Activated CD8-positive, alpha-beta memory T cell treated with anti-CD3 and anti-CD28 coated beads for 36 hours (primary cell): Measurements from ENCODE around the gene TMEM114. TPM values are rescaled to one million over a fixed set of nuclear protein-coding genes. Genes with fewer than 3 reads are reported as not detected.

Source experiments
- CTCF ChIA-PET: fragments of 350-600 bp; sonication (Branson Sonifier 250); formaldehyde crosslinking; loops from one replicate; lab custom pipeline; 2021; ENCODE audit warnings: antibody characterized with exemption; lab: Charles Lee
- POLR2A ChIA-PET: fragments of 350-600 bp; sonication (Branson Sonifier 250); formaldehyde crosslinking; loops from one replicate; lab custom pipeline; 2021; ENCODE audit warnings: antibody characterized with exemption; lab: Charles Lee
- total RNA-seq, 2 experiments: library from RNA; stranded (reverse); gene quantifications; one replicate each; pipeline ENCODE4 v1.2.3, GENCODE V29; 2021

TMEM114 gene
- not detected for total RNA-seq

- CTCF ChIA-PET: no interaction called here
Observed at GRCh38 chr16:8589900-8590688, at the start of gene TMEM114. TSS of gene TMEM114 (minus strand) at chr16:8590511. CDS start at chr16:8589838, 673 bp downstream.

DNA sequence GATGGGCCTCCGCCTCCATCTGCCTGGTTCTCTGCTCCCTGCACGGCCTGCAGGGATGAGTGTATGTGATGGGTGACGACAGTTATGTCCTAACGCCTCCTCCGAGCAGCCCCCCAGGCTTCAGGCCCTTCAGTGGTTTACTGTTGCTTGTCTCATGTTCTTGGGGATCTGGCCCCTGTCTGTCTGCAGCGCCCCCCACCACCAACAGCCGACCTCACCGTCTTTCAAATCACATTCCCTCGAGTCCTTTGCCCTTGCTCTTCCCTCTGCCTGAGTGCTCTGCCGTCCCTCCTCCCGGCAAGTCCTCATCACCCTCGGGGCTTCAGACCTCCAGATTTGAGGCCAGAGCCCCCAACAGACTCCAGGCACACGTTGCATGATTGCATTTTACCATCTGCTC lies 49.4 kb upstream of the TMEM114 start:
- POLR2A ChIA-PET: no interaction called here
- CTCF ChIA-PET: no interaction called here

More at GRCh38 chr16:8589900-8590688, at the start of gene TMEM114:
- POLR2A ChIA-PET: no interaction called here

- POLR2A ChIA-PET: no interaction called here
- CTCF ChIA-PET: no interaction called here
Observed at GRCh38 chr16:8634991-8635736, 44.9 kb upstream of the TMEM114 start.

DNA sequence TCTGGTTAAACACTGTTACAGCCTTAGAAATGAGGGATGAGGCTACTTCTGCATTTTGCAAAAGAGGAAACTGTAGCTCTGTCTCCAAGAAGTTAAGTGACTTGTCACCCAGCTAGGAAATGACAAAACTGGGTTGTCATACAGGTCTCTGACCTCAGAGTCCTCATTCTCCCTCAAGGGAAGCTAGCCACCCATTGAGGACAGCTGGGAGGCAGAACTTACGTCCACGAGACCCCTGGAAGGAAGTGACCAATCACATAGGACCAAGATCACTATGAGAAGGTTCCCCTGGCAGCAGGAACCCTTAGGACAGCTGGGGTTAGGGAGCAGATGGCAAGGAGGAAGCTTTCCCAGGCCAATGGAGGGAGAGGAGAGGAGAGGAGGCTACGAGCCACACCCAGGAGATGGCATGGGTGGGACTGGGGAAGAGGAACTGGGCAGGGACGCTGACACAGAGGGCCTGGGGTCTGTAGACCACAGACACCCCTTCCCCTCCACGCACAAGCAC lies 42.4 kb upstream of the TMEM114 start:
- ChIA-PET POLR2A (no interaction called here), CTCF (no interaction called here)

GRCh38 chr16:8631818-8632465 lies 41.6 kb upstream of the TMEM114 start:
- CTCF ChIA-PET: no interaction called here
- POLR2A ChIA-PET: no interaction called here

DNA sequence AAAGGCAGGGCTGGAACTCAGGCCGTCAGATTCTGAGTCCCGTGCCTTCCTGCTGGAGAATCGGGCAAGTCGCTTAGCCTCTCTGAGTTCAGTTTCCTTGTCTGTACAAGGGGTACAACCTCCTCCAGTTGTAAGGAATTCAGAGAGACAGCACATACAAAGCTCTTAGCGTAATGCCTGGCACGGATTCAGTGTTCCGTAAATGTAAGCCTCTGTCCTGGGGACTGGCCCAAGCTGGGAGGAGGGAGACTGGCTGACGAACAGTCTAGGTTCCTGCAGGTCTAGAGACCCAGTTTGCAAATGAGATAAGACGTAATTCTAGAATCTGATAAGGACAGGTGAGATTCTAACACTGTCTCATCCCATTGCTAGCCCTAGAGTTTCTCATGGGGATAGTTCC lies 41.1 kb upstream of the TMEM114 start:
- ChIA-PET CTCF (no interaction called here), POLR2A (no interaction called here)

GRCh38 chr16:8630255-8630953 lies 40.1 kb upstream of the TMEM114 start:
- CTCF ChIA-PET: no interaction called here
- POLR2A ChIA-PET: no interaction called here

- CTCF ChIA-PET: no interaction called here
- POLR2A ChIA-PET: no interaction called here
Observed at GRCh38 chr16:8628981-8629725, 38.8 kb upstream of the TMEM114 start.

GRCh38 chr16:8627456-8627855 lies 37.1 kb upstream of the TMEM114 start:
- ChIA-PET POLR2A (no interaction called here), CTCF (interaction anchor here (0.6 kb wide), 1 partner anchor 382 kb away, joined by 3 read pairs; no protein-coding TSS in a partner anchor)

- ChIA-PET POLR2A (interaction anchor here (0.6 kb wide), 1 partner anchor 194 kb away, joined by 7 read pairs; no protein-coding TSS in a partner anchor), CTCF (no interaction called here)
Observed at GRCh38 chr16:8626946-8627345, 36.6 kb upstream of the TMEM114 start.

DNA sequence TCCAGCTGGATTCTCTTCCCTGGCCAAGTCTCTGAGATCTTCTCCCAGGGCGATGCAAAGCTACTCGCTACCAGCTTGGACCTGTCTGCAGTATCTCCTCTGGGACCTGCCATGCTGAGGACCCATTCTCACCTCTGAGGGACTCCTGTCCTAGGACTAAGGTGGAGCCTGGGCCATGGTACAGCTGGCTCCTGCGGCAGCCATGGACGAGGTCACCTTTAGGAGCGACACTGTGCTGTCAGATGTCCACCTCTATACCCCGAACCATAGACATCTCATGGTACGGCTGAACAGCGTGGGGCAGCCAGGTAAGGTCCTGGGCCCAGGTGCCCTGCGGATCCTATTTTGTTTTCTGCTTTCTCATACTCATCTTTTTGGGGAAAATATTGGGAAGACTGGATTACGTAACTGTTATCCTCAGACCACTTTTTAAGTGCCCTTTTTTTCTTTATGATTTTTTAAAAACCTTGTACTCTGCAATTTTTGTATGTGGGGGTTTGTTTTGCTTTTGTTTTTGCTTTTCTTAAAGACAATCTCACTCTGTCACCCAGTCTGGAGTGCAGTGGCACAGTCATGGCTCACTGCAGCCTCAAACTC lies 35.3 kb upstream of the TMEM114 start:
- ChIA-PET CTCF (interaction anchor here (0.8 to 2.6 kb wide), 2 partner anchors 11 to 30 kb away, joined by 3 to 7 read pairs; no protein-coding TSS in a partner anchor), POLR2A (no interaction called here)

DNA sequence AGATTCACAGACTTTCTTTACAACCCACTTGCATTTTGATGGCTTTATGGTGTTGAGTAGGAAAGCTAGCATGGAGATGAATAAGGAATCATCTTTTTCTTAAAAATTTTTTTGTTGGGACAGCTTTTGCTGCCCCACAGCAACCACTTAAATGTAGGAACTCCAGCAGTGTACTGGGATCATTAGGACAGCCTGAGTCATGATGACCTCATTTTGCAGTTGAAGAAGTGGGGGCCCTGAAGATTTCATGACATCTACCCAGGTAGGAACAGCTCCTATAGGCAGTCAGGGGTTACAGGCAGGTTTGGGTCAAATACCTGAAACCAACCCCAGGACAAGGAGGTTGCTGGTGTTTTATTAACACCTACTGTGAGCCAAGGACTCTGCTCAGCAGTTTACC lies 33.3 kb upstream of the TMEM114 start:
- ChIA-PET POLR2A (no interaction called here), CTCF (interaction anchor here (1.6 to 2.6 kb wide), 2 partner anchors 13 to 20 kb away, joined by 3 to 7 read pairs; no protein-coding TSS in a partner anchor)

- ChIA-PET POLR2A (interaction anchor here (0.8 to 1.2 kb wide), 2 partner anchors 23 to 247 kb away, joined by 3 read pairs; no protein-coding TSS in a partner anchor), CTCF (interaction anchor here (0.8 to 1.9 kb wide), 2 partner anchors 22 to 55 kb away, joined by 4 to 6 read pairs; no protein-coding TSS in a partner anchor)
Observed at GRCh38 chr16:8622315-8622656, 32.0 kb upstream of the TMEM114 start.

DNA sequence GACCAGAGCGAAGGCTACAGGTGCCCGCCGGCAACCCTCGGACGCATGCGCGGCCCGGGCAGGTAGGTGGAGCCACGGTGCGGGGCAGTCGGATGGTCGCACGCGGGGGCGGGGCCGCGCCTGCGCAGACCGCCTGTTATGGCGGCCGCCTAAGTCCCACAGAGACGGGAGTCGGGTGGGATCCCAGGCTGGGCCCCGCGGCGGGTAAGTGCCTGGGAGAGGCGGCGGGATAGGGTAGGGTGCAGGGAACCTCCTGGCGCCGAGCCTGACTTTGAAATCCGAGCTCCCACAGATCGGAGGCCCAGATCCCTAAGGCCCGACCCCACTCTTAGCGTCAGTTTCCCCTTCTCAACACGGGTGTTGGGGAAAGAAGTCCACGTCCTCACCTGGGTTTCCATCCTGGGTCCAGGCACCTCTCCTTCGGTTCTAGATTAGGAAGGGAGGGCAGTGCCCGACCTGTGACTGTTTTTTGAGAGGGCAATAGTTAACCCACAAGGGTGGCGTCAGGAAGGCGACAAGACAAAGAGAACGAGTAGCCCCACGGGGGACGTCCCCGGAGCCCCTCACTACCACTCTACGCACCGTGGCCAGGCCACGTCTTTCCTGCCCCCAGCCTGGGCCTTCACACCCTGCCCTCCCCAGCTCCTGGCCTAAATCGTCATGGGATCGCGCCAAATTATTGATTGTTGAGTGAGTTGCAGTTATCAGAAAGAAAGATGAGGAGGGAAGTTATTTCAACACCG lies 31.4 kb upstream of the TMEM114 start, which contains the start of gene METTL22:
METTL22 (plus strand) TSS at position 127 of the 743 bp plus-strand sequence. CDS start 3,968 bp downstream, outside the sequence.
- POLR2A ChIA-PET: interaction anchor here (0.6 to 1.2 kb wide), 4 partner anchors 23 to 512 kb away, joined by 3 read pairs; no protein-coding TSS in a partner anchor

GRCh38 chr16:8621222-8621571 lies 30.9 kb upstream of the TMEM114 start:
- ChIA-PET POLR2A (interaction anchor here (0.6 kb wide), 2 partner anchors 55 to 513 kb away, joined by 3 read pairs; no protein-coding TSS in a partner anchor), CTCF (interaction anchor here (1.9 kb wide), 1 partner anchor 54 kb away, joined by 6 read pairs; no protein-coding TSS in a partner anchor)

More for the DNA sequence above, 31.4 kb upstream of the TMEM114 start, which contains the start of gene METTL22:
- CTCF ChIA-PET: interaction anchor here (0.8 to 1.9 kb wide), 2 partner anchors 22 to 55 kb away, joined by 4 to 6 read pairs; no protein-coding TSS in a partner anchor

GRCh38 chr16:8620535-8620934 lies 30.2 kb upstream of the TMEM114 start:
- POLR2A ChIA-PET: interaction anchor here (0.6 kb wide), 1 partner anchor 54 kb away, joined by 6 read pairs; no protein-coding TSS in a partner anchor
- CTCF ChIA-PET: interaction anchor here (1.9 kb wide), 1 partner anchor 53 kb away, joined by 6 read pairs; no protein-coding TSS in a partner anchor
